GM10847 (cell line): Measurements from ENCODE around the gene CA5A.

Experiments
- POLR2A ChIP-seq: IDR thresholded peaks from 2 replicates; pipeline ENCODE4 v1.6.1; 2011; ENCODE audit not compliant: insufficient read length; ENCODE audit errors: extremely low read depth

Gene CA5A

DNA sequence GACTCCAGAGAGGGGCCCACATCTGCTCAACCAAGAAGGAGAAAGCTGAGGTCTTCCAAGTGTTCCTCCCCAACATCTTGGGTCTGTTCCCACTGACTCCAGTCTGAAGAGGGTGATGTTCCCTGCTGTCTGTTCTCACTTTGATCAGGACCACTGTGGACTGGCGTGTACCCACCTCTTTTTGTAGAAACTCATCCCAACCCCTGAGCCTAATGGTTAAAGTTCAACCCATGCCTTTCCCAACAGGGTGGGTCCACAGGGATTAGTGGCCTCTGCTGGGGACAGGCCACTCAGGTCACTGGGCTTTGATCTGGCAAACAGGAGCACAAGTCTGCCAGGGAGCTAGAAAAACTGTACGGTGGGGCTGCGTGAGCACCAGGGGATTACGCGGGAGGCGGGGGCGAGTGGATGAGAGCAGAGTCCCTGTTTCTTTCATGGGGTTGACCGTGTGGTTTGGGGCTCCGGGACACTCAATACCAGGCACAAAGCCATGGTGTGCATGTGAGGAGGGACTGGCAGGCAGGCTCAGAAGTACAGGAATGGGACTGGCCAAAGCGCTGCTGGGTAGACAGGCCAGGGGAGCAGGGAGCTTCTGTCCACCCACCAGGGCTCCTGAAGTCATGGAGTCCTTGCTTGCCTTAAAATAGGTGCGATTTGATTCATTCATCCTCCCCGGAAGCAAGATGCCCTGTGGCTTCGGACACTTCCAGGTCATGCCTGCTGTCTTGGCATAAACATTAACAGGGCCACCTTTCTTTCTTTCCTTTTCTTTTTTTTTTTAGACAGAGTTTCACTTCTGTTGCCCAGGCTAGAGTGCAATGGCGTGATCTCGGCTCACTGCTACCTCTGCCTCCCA, at the start of gene CA5A:
CA5A (minus strand) TSS at position 155 of the 856 bp plus-strand sequence; CDS start at position 76, 79 bp downstream.
- TF ChIP-seq POLR2A, result no peak

GRCh38 chr16:87984632-87985267, 48.4 kb upstream of the CA5A start:
- no peak for TF ChIP-seq POLR2A

- no peak for TF ChIP-seq POLR2A
These were observed 46.3 kb upstream of the CA5A start for GRCh38 chr16:87982581-87983041.

DNA sequence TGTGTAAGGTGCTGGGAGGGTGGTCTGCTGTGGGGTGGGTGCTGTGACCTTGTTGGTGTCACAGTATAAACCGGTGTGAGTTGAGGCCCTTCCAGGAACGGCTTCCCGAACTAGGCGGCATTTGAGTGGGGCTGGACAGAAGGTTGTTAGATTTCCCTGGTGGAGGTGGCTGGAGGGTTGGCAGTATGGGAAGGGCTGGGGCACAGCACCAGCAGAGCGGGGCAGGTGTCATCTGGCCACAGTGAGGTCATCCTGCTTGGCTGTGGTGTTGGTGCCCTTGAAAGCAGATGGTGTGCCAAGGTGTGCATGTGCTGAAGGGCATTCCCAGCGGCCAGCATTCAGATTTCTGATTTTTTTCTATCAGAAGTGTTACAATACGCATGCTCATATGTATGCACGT, 43.0 kb upstream of the CA5A start:
- no peak for TF ChIP-seq POLR2A

GRCh38 chr16:87978127-87978526, 41.8 kb upstream of the CA5A start:
- TF ChIP-seq POLR2A, result no peak

- TF ChIP-seq POLR2A, result no peak
These were observed 40.3 kb upstream of the CA5A start for GRCh38 chr16:87976665-87977064.

- no peak for TF ChIP-seq POLR2A
These were observed 37.8 kb upstream of the CA5A start for GRCh38 chr16:87974178-87974577.

DNA sequence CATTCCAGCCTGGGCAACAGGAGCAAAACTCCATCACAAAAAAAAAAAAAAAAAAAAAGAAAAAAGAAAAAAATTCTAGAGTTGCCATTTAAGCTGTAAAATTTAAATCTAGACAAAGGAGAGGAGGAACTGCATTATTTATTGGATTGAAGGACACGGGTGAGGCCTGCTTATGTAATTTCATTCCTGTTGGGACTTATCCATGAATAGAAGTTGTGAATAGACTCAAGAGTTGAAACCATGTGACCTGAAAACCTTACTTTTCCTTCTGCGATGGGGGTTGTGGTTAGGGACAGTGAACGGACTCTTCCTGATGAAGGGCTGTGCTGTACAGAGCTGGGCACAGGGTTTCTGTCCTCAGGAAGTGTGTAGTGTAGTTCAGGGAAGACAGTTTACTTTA, 37.4 kb upstream of the CA5A start:
- TF ChIP-seq POLR2A, result no peak

GRCh38 chr16:87971933-87972332, 35.6 kb upstream of the CA5A start:
- TF ChIP-seq POLR2A, result no peak

DNA sequence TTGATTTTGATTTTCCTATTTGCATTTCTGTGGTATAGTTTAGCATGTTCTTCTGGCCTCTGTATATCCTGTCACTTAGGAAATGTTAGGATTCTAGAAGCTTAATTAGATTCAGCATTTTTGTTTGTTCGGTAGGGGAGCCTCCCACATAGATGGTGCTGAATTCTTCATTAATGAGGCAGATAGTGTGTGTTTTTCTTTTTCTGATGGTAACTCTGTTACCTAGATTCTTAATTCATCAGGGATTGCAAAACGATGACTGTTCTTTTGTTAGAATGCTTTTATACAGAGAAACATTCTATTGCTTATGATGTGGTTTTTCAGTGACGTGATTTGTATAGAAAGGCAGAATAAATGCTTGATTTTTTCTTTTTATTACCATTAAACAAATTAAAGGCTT, 33.9 kb upstream of the CA5A start:
- no peak for TF ChIP-seq POLR2A

DNA sequence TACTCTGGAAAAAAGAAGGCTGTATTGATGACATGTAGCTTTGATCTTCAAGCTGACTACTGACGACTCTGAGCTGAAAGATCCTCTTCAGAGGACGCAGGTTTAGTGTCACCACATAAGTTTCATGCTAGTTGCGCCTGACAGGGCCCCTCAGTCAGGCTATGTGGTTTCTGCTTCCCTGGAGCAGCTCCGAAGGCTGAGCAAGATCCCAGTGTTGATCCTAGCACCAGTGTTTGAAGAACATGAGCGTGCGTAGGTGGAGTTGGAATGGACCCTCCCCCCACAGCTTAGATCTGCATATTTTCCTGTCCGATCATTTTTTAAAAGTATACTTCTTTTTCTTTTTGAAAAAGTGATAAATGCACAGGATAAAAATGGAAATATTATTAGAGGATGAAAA, 32.2 kb upstream of the CA5A start:
- TF ChIP-seq POLR2A, result no peak

GRCh38 chr16:87966685-87967185, 30.4 kb upstream of the CA5A start:
- TF ChIP-seq POLR2A, result no peak

GRCh38 chr16:87966064-87966645, 29.8 kb upstream of the CA5A start:
- no peak for TF ChIP-seq POLR2A

DNA sequence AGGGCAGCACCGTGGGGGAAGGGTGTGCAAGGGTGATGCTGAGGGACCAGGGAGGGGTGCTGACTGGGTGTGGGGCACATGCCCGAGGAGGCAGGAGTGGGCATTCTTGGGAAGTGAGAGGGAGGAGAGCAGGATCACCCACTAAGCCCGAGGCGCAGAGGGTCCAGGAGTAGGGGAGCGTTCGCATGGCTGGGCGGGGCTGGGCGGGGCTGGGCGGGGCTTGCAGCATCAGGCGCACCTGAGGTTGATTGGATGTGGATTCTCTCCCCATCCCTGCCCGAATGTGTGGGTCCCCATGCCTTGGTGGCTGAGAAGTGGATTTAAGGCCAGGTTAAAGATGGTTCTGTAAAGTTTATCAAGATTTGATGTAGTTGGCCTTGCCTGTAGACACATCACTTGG, 29.1 kb upstream of the CA5A start:
- TF ChIP-seq POLR2A, result no peak

GRCh38 chr16:87964049-87964659, 27.8 kb upstream of the CA5A start:
- TF ChIP-seq POLR2A, result no peak
